GM12878 (cell line): ENCODE measurements around the gene ADRA2B. TPM values are rescaled to one million over a fixed set of nuclear protein-coding genes. Genes with fewer than 3 reads are reported as not detected.
A peak's percentile ranks its signal among the peaks of the same experiment; 100 is the strongest.

Experiments
- ATAC-seq: fragments of 200-7000 bp; cut with Tn5 transposase; 3 replicates; pipeline ENCODE4 v1.9.1; 2020; ENCODE audit warnings: mild to moderate bottlenecking, moderate library complexity
- BruUV-seq: library from RNA; stranded (reverse); fragments of 400-500 nt; replicated peaks from 2 replicates; lab custom pipeline; 2021; lab: Mats Ljungman, UMichigan
- CTCF ChIA-PET: fragments of 300-600 bp; sonication (Branson Sonifier 250); formaldehyde crosslinking; extraction: SDS; loops from one replicate; lab custom pipeline; 2021; ENCODE audit warnings: inconsistent platforms; lab: Yijun Ruan, JAX
- POLR2A ChIA-PET: fragments of 350-600 bp; formaldehyde crosslinking; extraction: SDS; loops from one replicate; lab custom pipeline; 2021; ENCODE audit warnings: inconsistent platforms; lab: Charles Lee
- RAD21 ChIA-PET: fragments of 300-600 bp; sonication (Branson Sonifier 250); formaldehyde crosslinking; loops from one replicate; lab custom pipeline; 2023; ENCODE audit warnings: antibody characterized with exemption; ENCODE audit not compliant: unreplicated experiment; lab: Charles Lee
- SMC1A ChIA-PET: fragments of 300-600 bp; sonication (Branson Sonifier 250); formaldehyde crosslinking; loops from one replicate; lab custom pipeline; 2023; ENCODE audit not compliant: unreplicated experiment, uncharacterized antibody; lab: Charles Lee
- DNase-seq: peaks from one replicate; pipeline ENCODE4 v3.0.0-alpha.2; 2011; ENCODE audit warnings: low read depth, low spot score
- FAIRE-seq: peaks from 3 replicates; lab custom pipeline; 2011; peaks lifted over from hg19 to GRCh38; lab: Jason Lieb, UNC
- H2AFZ ChIP-seq: 2 replicates; pipeline ENCODE4 v1.6.0; 2011; ENCODE audit warnings: low read depth, low read length, control low read depth; ENCODE audit not compliant: control insufficient read depth
- H3K27ac ChIP-seq: 2 replicates; pipeline ENCODE4 v1.5.1; 2011; ENCODE audit warnings: control low read depth; ENCODE audit not compliant: control insufficient read depth, insufficient read depth
- H3K27me3 ChIP-seq, 2 experiments: replicated peaks in 1 of 2; 2 replicates each; pipeline versions ENCODE4 v1.6.0 to v1.6.1; 2011; ENCODE audit warnings: low read length in 1 of 2; ENCODE audit not compliant: control insufficient read depth in 2 of 2, insufficient read depth in 2 of 2
- H3K36me3 ChIP-seq, 2 experiments: 2 replicates each; pipeline ENCODE4 v1.5.1; 2011; ENCODE audit warnings: low read length in 1 of 2; ENCODE audit not compliant: control insufficient read depth in 2 of 2, insufficient read depth in 2 of 2
- H3K4me1 ChIP-seq: 2 replicates; pipeline ENCODE4 v1.6.1; 2011; ENCODE audit warnings: mild to moderate bottlenecking, low read length, moderate library complexity, mixed read lengths; ENCODE audit not compliant: control insufficient read depth, insufficient read depth
- H3K4me2 ChIP-seq: 2 replicates; pipeline ENCODE4 v1.6.0; 2011; ENCODE audit warnings: control low read depth; ENCODE audit not compliant: control insufficient read depth, insufficient read depth
- H3K4me3 ChIP-seq: fragments of 200-600 bp; sonication (generic); 2 replicates; pipeline ENCODE4 v1.5.1; 2016
- H3K79me2 ChIP-seq: 2 replicates; pipeline ENCODE4 v1.6.0; 2011; ENCODE audit warnings: low read length; ENCODE audit not compliant: control insufficient read depth, insufficient read depth
- H3K9ac ChIP-seq: 2 replicates; pipeline ENCODE4 v1.8.0; 2011; ENCODE audit warnings: low read length, control low read depth, mixed read lengths; ENCODE audit not compliant: control insufficient read depth, insufficient read depth
- H3K9me3 ChIP-seq: replicated peaks from 3 replicates; pipeline ENCODE4 v1.5.1; 2011; ENCODE audit warnings: mild to moderate bottlenecking, low read length; ENCODE audit not compliant: control insufficient read depth, insufficient read depth
- H4K20me1 ChIP-seq: 2 replicates; pipeline ENCODE4 v1.6.0; 2011; ENCODE audit not compliant: control insufficient read depth, insufficient read depth
- CBX5 ChIP-seq: sonication (generic); IDR thresholded peaks from 2 replicates; pipeline ENCODE4 v1.6.1; 2016; ENCODE audit warnings: low read depth, moderate library complexity, mild to moderate bottlenecking, inconsistent platforms
- CEBPB ChIP-seq, 2 experiments: fragments of 150-350 bp in 1 of 2; IDR thresholded peaks; 2 replicates each; pipeline ENCODE4 v1.6.1; 2012 to 2014; ENCODE audit warnings: low read depth in 2 of 2, low read length in 2 of 2, borderline replicate concordance in 1 of 2, inconsistent platforms in 1 of 2
- E2F8 ChIP-seq: fragments of 450-650 bp; IDR thresholded peaks from 2 replicates; pipeline ENCODE4 v1.6.1; 2018; ENCODE audit warnings: mild to moderate bottlenecking, low read depth, moderate library complexity; ENCODE audit not compliant: partially characterized antibody
- HDAC6 ChIP-seq: fragments of 200-600 bp; sonication (generic); IDR thresholded peaks from one replicate; pipeline ENCODE4 v1.8.0; 2017; ENCODE audit warnings: antibody characterized with exemption; ENCODE audit not compliant: unreplicated experiment
- MLLT1 ChIP-seq: fragments of 450-650 bp; IDR thresholded peaks from 2 replicates; pipeline ENCODE4 v1.6.1; 2016; ENCODE audit warnings: mild to moderate bottlenecking
- PAX8 ChIP-seq: fragments of 450-650 bp; IDR thresholded peaks from 2 replicates; pipeline ENCODE4 v1.6.1; 2017; ENCODE audit warnings: mild to moderate bottlenecking, moderate library complexity
- PKNOX1 ChIP-seq: fragments of 450-650 bp; IDR thresholded peaks from 2 replicates; pipeline ENCODE4 v1.6.1; 2016; ENCODE audit warnings: mild to moderate bottlenecking
- RCOR1 ChIP-seq: conservative IDR thresholded peaks from 2 replicates; pipeline ENCODE4 v1.6.1; 2012; ENCODE audit warnings: low read depth, low read length, improper control_type of control experiment
- ZBED1 ChIP-seq: IDR thresholded peaks from 2 replicates; pipeline ENCODE4 v1.6.1; 2016; ENCODE audit warnings: borderline replicate concordance
- WGBS: methylation state at CpG from one replicate; pipeline ENCODE4 v1.1.6; 2016; ENCODE audit warnings: low lambda C conversion rate; ENCODE audit not compliant: insufficient replicate concordance, insufficient coverage; ENCODE audit errors: missing lambda C conversion rate; 5-methylcytosine and 5-hydroxymethylcytosine counted together
- in situ Hi-C: fragments of 300-500 bp; cut with MboI; formaldehyde crosslinking; loops from 9 replicates; pipeline ENCODE4 v1.14.3; 2018; ENCODE audit warnings: mixed read lengths
- intact Hi-C: fragments of 100-400 bp; cut with micrococcal nuclease; formaldehyde crosslinking; loops from one replicate; pipeline ENCODE4 v1.14.2; 2022; ENCODE audit not compliant: unreplicated experiment
- polyA plus RNA-seq, 11 experiments: library from polyadenylated mRNA; depleted of rRNA in 4 of 11; unstranded in 6 of 11; stranded (reverse) in 5 of 11; fragments of >200 nt; fragmentation: Nextera tagmentation in 4 of 11; fragmentation: Illumina TruSeq in 1 of 11; extraction: Ambion mirVana in 4 of 11; extraction: Trizol in 1 of 11; gene quantifications; 1 replicate in 1 of 11; 2 replicates in 10 of 11; pipeline versions ENCODE4 v1.2.1 to v1.2.3, GENCODE V29; 2011 to 2016; ENCODE audit warnings: inconsistent platforms in 2 of 11, missing spikeins in 2 of 11, low read depth in 1 of 11
- total RNA-seq, 4 experiments: library from RNA; depleted of rRNA in 3 of 4; stranded (reverse); fragments of >200 nt in 3 of 4; fragmentation: Illumina TruSeq in 1 of 4; extraction: Trizol in 1 of 4; gene quantifications; 2 replicates each; pipeline versions ENCODE4 v1.2.1 to v1.2.3, GENCODE V29; 2013 to 2021
- TF ChIP-seq, protein P1 (sequence below): fragments of 450-650 bp; IDR thresholded peaks from 2 replicates; pipeline ENCODE4 v1.6.1; 2017; ENCODE audit warnings: mild to moderate bottlenecking, moderate library complexity

Gene ADRA2B
- total and polyA plus RNA-seq, 10 of the 15 experiments (the other 5 are each of a cell fraction or from before 2014, with no cell fraction given): 0.01 to 0.10 (median 0.04) TPM; not detected in 6

- ATAC-seq: peak; percentile 37
- Histone ChIP-seq H4K20me1 (no peaks in the 10 kb centered on the region), H3K27ac (no peak within 1 kb of the TSS), H3K79me2 (peaks cover 9% of the 10 kb centered on the region), H3K27me3 (no peaks in the 10 kb centered on the region; a peak in 1 of 4 replicates), H3K4me1 (peaks cover 13% of the 10 kb centered on the region), H3K9ac (no peak within 1 kb of the TSS), H3K4me2 (no peak within 1 kb of the TSS; the same call in 1 of the 2 replicates), H3K36me3 (peaks cover under 1 to 3% of the 10 kb centered on the region in 2 experiments; a peak in 2 of 4 replicates), H3K4me3 (no peak within 1 kb of the TSS), H3K9me3 (no peaks in the 10 kb centered on the region), H2AFZ (no peak within 1 kb of the TSS)
- POLR2A ChIA-PET: interaction anchor here (0.7 to 3.9 kb wide), 8 partner anchors 9 to 64 kb away, joined by 3 to 31 read pairs (median 6); no protein-coding TSS in a partner anchor
- RAD21 ChIA-PET: interaction anchor here (0.6 to 18.1 kb wide), 20 partner anchors 8 to 191 kb away, joined by 3 to 463 read pairs (median 7); partner anchors contain the start of gene CIAO1
- in situ Hi-C loops: no loop called here
- SMC1A ChIA-PET: interaction anchor here (0.8 to 14.4 kb wide), 24 partner anchors 9 to 371 kb away, joined by 3 to 338 read pairs (median 5); no protein-coding TSS in a partner anchor
- intact Hi-C loops: loop anchor here (1.0 to 2.0 kb wide), 2 partner anchors 36 to 126 kb away; partner anchors contain the start of gene TMEM127
- no peak for DNase-seq
- FAIRE-seq: no peak
- 3% methylated on average over 10 of the region's 17 CpGs for WGBS
- CTCF ChIA-PET: interaction anchor here (0.5 to 14.4 kb wide), 37 partner anchors 8 to 372 kb away, joined by 3 to 535 read pairs (median 6); partner anchors contain the start of genes ADRA2B, ITPRIPL1 and STARD7
- no TSS peak for BruUV-seq
- TF ChIP-seq, protein P1, sequence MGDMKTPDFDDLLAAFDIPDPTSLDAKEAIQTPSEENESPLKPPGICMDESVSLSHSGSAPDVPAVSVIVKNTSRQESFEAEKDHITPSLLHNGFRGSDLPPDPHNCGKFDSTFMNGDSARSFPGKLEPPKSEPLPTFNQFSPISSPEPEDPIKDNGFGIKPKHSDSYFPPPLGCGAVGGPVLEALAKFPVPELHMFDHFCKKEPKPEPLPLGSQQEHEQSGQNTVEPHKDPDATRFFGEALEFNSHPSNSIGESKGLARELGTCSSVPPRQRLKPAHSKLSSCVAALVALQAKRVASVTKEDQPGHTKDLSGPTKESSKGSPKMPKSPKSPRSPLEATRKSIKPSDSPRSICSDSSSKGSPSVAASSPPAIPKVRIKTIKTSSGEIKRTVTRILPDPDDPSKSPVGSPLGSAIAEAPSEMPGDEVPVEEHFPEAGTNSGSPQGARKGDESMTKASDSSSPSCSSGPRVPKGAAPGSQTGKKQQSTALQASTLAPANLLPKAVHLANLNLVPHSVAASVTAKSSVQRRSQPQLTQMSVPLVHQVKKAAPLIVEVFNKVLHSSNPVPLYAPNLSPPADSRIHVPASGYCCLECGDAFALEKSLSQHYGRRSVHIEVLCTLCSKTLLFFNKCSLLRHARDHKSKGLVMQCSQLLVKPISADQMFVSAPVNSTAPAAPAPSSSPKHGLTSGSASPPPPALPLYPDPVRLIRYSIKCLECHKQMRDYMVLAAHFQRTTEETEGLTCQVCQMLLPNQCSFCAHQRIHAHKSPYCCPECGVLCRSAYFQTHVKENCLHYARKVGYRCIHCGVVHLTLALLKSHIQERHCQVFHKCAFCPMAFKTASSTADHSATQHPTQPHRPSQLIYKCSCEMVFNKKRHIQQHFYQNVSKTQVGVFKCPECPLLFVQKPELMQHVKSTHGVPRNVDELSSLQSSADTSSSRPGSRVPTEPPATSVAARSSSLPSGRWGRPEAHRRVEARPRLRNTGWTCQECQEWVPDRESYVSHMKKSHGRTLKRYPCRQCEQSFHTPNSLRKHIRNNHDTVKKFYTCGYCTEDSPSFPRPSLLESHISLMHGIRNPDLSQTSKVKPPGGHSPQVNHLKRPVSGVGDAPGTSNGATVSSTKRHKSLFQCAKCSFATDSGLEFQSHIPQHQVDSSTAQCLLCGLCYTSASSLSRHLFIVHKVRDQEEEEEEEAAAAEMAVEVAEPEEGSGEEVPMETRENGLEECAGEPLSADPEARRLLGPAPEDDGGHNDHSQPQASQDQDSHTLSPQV: peak; percentile 37; the same call in 1 of the 2 replicates
- TF ChIP-seq CBX5 (no peak), MLLT1 (0 out of 2 replicates have a peak, but pooled peaks have one; percentile 15), E2F8 (peak; percentile 54), HDAC6 (peak; percentile 35), ZBED1 (no peak; the same call in 1 of the 2 replicates), PKNOX1 (no peak), RCOR1 (0 out of 2 replicates have a peak, but pooled peaks have one; percentile 72), PAX8 (peak; percentile 70; the same call in 1 of the 2 replicates), CEBPB (IDR thresholded peaks at IDR 0.05; ENCODE audit: borderline replicate concordance in 1 of 2, low read depth in 2 of 2, low read length in 2 of 2) (no peak)
Measured at GRCh38 chr2:96138179-96139145, 22.1 kb upstream of the ADRA2B start, which contains the start of gene ASTL. ASTL (minus strand) TSS chr2:96138502; CDS start chr2:96138436, 66 bp downstream.
